ENCODE results near the gene MTARC2. TPM values are rescaled to one million over a fixed set of nuclear protein-coding genes. Genes with fewer than 3 reads are reported as not detected.

Gene MTARC2
- polyA plus RNA-seq, 3 donors: 49.9 to 66.0 (median 53.8) TPM

DNA sequence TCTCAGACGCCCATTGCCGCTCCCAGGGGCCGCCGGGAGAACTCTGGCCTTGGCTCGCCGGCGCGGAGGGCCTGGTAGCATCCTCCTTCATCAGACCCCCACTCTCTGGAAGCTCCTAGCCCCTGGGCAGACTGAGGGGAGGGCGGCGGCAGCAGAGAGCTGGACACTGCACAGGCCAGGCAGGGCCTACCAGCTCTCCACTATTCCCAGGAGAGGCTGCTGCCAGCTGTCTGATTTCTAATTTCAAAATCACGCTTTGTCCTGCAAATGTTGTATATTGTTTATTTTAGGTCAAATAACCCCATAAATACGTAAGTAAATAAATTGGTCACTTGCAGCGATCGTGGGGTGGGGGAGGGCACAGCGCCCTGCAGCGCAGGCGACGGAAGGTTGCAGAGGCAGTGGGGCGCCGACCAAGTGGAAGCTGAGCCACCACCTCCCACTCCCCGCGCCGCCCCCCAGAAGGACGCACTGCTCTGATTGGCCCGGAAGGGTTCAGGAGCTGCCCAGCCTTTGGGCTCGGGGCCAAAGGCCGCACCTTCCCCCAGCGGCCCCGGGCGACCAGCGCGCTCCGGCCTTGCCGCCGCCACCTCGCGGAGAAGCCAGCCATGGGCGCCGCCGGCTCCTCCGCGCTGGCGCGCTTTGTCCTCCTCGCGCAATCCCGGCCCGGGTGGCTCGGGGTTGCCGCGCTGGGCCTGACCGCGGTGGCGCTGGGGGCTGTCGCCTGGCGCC, 38.4 kb downstream of the MTARC2 start, which contains the start of gene MTARC1:
TSS of gene MTARC1 (plus strand) at position 577 of the 732 bp plus-strand sequence. CDS start at position 609, 32 bp downstream.
- DNase-seq (ENCODE audit: extremely low read depth in 1 of 11, low read depth in 9 of 11, low spot score in 4 of 11): peak in 4 of 11 donors; percentile 45 to 61 (median 52)

GRCh38 chr1:220787069-220787619, 39.0 kb downstream of the MTARC2 start:
- peak in 2 of 11 donors; percentile 38 to 48 for DNase-seq (ENCODE audit: extremely low read depth in 1 of 11, low read depth in 9 of 11, low spot score in 4 of 11)

GRCh38 chr1:220788900-220789299, 40.8 kb downstream of the MTARC2 start:
- DNase-seq (ENCODE audit: extremely low read depth in 1 of 11, low read depth in 9 of 11, low spot score in 4 of 11): no peak

- no peak for DNase-seq (ENCODE audit: extremely low read depth in 1 of 11, low read depth in 9 of 11, low spot score in 4 of 11)
Measured at GRCh38 chr1:220789532-220790147, 41.5 kb downstream of the MTARC2 start.

- no peak for DNase-seq (ENCODE audit: extremely low read depth in 1 of 11, low read depth in 9 of 11, low spot score in 4 of 11)
Measured at GRCh38 chr1:220791285-220791684, 43.2 kb downstream of the MTARC2 start.

DNA sequence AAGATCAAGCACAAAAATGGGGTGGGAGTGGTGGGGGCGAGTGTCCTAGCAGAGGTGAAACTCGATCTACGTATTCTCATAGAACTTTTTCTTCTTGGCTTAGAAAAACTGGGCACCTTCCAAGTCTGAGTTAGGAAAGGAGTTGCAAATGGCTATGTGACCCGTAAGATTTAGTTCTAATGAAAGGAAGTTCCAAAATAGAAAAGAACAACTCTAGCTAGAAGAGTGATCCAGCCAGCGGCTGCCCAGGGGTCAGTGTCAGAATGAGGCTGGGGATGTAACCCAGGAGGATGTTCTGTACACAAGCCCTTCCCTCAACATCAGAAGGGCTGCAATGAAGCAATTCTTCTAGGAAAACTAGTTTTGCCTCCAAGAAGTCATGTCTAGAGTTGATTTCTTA, 43.8 kb downstream of the MTARC2 start:
- DNase-seq (ENCODE audit: extremely low read depth in 1 of 11, low read depth in 9 of 11, low spot score in 4 of 11): no peak

DNA sequence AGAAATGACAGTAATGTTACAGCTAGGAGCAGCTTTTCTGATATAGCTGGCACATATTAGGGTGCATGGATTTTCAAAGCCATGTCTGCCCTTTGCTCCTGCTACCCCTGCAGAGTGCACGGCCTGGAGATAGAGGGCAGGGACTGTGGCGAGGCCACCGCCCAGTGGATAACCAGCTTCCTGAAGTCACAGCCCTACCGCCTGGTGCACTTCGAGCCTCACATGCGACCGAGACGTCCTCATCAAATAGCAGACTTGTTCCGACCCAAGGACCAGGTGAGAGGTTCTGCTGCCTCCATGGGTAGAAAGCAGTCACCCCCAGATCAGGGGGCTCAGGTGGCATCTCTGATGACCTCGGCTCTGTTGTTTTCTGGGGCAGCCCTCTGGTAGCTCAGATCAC, 48.4 kb downstream of the MTARC2 start:
- DNase-seq (ENCODE audit: extremely low read depth in 1 of 11, low read depth in 9 of 11, low spot score in 4 of 11): no peak

GRCh38 chr1:220797044-220797443, 48.9 kb downstream of the MTARC2 start:
- DNase-seq (ENCODE audit: extremely low read depth in 1 of 11, low read depth in 9 of 11, low spot score in 4 of 11): no peak

- no peak for DNase-seq (ENCODE audit: extremely low read depth in 1 of 11, low read depth in 9 of 11, low spot score in 4 of 11)
Measured at GRCh38 chr1:220797553-220797952, 49.4 kb downstream of the MTARC2 start.

DNA sequence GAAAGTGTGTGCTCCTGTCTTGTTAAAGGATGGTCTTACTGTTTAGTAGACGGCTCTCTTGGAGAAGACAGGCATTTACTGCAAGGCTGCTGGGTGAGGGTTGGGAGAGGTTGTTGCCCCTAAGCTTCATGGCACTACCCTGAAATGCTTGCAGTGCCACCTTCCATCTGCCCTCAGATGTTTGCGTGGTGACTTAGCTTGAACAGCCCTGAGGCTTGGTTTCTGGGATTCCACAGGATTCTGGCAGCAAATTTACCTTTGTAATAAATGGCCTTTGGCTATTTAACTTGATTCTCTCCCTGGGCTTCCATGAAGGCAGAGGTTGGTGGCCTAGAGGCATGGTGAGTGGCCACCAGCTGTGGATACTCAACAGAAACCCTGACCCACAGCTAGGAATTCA, 50.2 kb downstream of the MTARC2 start:
- DNase-seq (ENCODE audit: extremely low read depth in 1 of 11, low read depth in 9 of 11, low spot score in 4 of 11): no peak

DNA sequence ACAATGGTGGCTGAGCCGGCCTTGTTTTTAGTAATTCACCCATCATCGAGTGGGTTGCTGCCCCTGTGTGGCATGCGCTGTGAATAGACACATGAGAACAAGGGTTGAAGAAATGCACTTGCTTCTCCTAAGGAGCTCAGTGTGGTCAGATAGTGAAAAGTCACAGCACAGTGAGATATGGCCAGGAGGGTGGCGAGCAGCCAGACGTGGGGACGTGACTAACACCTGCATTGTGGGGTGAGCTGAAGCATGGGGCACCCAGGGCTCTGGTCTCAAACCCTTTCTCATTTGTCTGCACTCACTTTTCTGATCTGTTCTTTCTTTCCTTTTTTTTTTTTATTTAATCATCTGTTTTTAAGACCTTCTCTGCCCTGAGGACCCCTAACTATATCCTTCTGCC, 52.1 kb downstream of the MTARC2 start:
- no peak for DNase-seq (ENCODE audit: extremely low read depth in 1 of 11, low read depth in 9 of 11, low spot score in 4 of 11)

DNA sequence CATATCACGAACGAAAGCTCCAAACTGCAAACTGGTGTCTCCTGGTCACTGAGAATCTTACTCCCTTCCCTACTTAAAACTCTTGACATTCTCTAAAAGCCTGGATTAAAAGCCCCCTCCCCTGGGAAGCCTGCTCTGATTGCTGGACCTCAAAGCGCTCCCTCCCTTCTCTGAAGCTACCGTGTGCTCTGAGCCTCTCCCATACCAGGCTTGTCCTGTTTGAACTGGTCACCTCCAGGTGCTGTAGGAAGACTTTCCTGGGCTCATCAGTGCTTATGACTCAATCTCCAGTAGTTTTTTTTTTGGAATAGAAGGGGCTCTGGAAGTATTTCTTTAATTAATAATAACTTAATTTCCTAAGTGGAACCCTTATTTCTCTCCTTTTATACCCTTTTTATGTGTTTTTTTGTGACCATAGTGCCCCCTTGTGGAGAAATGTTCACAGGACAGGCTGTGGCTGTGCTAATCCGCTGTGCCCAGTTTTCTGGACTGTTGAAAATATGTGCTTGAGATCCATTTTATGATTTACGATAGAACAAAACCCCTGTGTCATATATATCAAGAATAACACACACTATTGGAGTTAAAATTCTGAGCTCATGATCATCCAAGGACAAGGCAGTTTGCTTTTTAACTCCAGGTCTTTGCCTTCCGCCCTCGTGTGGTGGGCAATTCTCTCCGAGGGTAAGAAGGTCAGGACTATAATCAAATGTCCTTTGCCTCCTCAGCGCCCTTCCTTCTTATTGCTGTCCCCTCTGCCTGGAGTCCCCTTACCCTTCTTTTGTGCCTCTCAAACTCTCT, 55.5 kb downstream of the MTARC2 start:
- no peak for DNase-seq (ENCODE audit: extremely low read depth in 1 of 11, low read depth in 9 of 11, low spot score in 4 of 11)

DNA sequence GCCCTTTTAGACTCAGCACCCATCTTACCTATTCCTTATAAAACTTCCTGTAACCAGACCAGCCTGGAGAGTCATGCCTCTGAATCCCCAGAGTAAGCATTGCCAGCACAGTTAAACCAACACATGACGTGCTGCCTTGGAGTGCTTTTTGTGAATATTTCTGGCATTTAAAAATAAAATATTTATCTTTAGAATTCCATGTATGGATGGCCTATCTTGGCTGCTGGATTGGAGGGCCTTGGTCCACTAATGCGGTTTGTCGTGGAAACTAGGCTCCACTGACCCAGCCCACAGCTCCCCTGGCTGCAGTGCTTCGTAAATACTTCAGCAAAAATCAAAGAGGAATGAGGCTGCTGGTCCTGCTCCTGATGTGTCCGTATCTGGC, 56.1 kb downstream of the MTARC2 start:
- no peak for DNase-seq (ENCODE audit: extremely low read depth in 1 of 11, low read depth in 9 of 11, low spot score in 4 of 11)

GRCh38 chr1:220806408-220806807, 58.3 kb downstream of the MTARC2 start:
- no peak for DNase-seq (ENCODE audit: extremely low read depth in 1 of 11, low read depth in 9 of 11, low spot score in 4 of 11)

- no peak for DNase-seq (ENCODE audit: extremely low read depth in 1 of 11, low read depth in 9 of 11, low spot score in 4 of 11)
Measured at GRCh38 chr1:220807726-220808125, 59.6 kb downstream of the MTARC2 start.

GRCh38 chr1:220808345-220809186, 60.4 kb downstream of the MTARC2 start:
- peak in 8 of 11 donors; percentile 40 to 81 (median 66) for DNase-seq (ENCODE audit: extremely low read depth in 1 of 11, low read depth in 9 of 11, low spot score in 4 of 11)

- no peak for DNase-seq (ENCODE audit: extremely low read depth in 1 of 11, low read depth in 9 of 11, low spot score in 4 of 11)
Measured at GRCh38 chr1:220809187-220809550, 61.0 kb downstream of the MTARC2 start.

GRCh38 chr1:220809704-220810103, 61.6 kb downstream of the MTARC2 start:
- no peak for DNase-seq (ENCODE audit: extremely low read depth in 1 of 11, low read depth in 9 of 11, low spot score in 4 of 11)

GRCh38 chr1:220810179-220810653, 62.1 kb downstream of the MTARC2 start:
- DNase-seq (ENCODE audit: extremely low read depth in 1 of 11, low read depth in 9 of 11, low spot score in 4 of 11): peak in 9 of 11 donors; percentile 64 to 82 (median 71)

Data from renal cortex interstitium (tissue), 11 donors.